GM12878 (cell line): ENCODE measurements around the gene CLIP2. TPM values are rescaled to one million over a fixed set of nuclear protein-coding genes. Genes with fewer than 3 reads are reported as not detected.
"Not testable (repeated sequence)": the region's sequence is repeated elsewhere in the genome, so short reads cannot be mapped to it uniquely, and the experiment has no call there.

Experiments used
- ATAC-seq: fragments of 200-7000 bp; cut with Tn5 transposase; 3 replicates; pipeline ENCODE4 v1.9.1; 2020; ENCODE audit warnings: mild to moderate bottlenecking, moderate library complexity
- BruUV-seq: library from RNA; stranded (reverse); fragments of 400-500 nt; replicated peaks from 2 replicates; lab custom pipeline; 2021; lab: Mats Ljungman, UMichigan
- CTCF ChIA-PET: fragments of 300-600 bp; sonication (Branson Sonifier 250); formaldehyde crosslinking; extraction: SDS; loops from one replicate; lab custom pipeline; 2021; ENCODE audit warnings: inconsistent platforms; lab: Yijun Ruan, JAX
- POLR2A ChIA-PET: fragments of 350-600 bp; formaldehyde crosslinking; extraction: SDS; loops from one replicate; lab custom pipeline; 2021; ENCODE audit warnings: inconsistent platforms; lab: Charles Lee
- RAD21 ChIA-PET: fragments of 300-600 bp; sonication (Branson Sonifier 250); formaldehyde crosslinking; loops from one replicate; lab custom pipeline; 2023; ENCODE audit warnings: antibody characterized with exemption; ENCODE audit not compliant: unreplicated experiment; lab: Charles Lee
- SMC1A ChIA-PET: fragments of 300-600 bp; sonication (Branson Sonifier 250); formaldehyde crosslinking; loops from one replicate; lab custom pipeline; 2023; ENCODE audit not compliant: unreplicated experiment, uncharacterized antibody; lab: Charles Lee
- DNase-seq: peaks from one replicate; pipeline ENCODE4 v3.0.0-alpha.2; 2011; ENCODE audit warnings: low read depth, low spot score
- FAIRE-seq: peaks from 3 replicates; lab custom pipeline; 2011; peaks lifted over from hg19 to GRCh38; lab: Jason Lieb, UNC
- H2AFZ ChIP-seq: 2 replicates; pipeline ENCODE4 v1.6.0; 2011; ENCODE audit warnings: low read depth, low read length, control low read depth; ENCODE audit not compliant: control insufficient read depth
- H3K27ac ChIP-seq: 2 replicates; pipeline ENCODE4 v1.5.1; 2011; ENCODE audit warnings: control low read depth; ENCODE audit not compliant: control insufficient read depth, insufficient read depth
- H3K27me3 ChIP-seq, 2 experiments: replicated peaks in 1 of 2; 2 replicates each; pipeline versions ENCODE4 v1.6.0 to v1.6.1; 2011; ENCODE audit warnings: low read length in 1 of 2; ENCODE audit not compliant: control insufficient read depth in 2 of 2, insufficient read depth in 2 of 2
- H3K36me3 ChIP-seq, 2 experiments: 2 replicates each; pipeline ENCODE4 v1.5.1; 2011; ENCODE audit warnings: low read length in 1 of 2; ENCODE audit not compliant: control insufficient read depth in 2 of 2, insufficient read depth in 2 of 2
- H3K4me1 ChIP-seq: 2 replicates; pipeline ENCODE4 v1.6.1; 2011; ENCODE audit warnings: mild to moderate bottlenecking, low read length, moderate library complexity, mixed read lengths; ENCODE audit not compliant: control insufficient read depth, insufficient read depth
- H3K4me2 ChIP-seq: 2 replicates; pipeline ENCODE4 v1.6.0; 2011; ENCODE audit warnings: control low read depth; ENCODE audit not compliant: control insufficient read depth, insufficient read depth
- H3K4me3 ChIP-seq: fragments of 200-600 bp; sonication (generic); 2 replicates; pipeline ENCODE4 v1.5.1; 2016
- H3K79me2 ChIP-seq: 2 replicates; pipeline ENCODE4 v1.6.0; 2011; ENCODE audit warnings: low read length; ENCODE audit not compliant: control insufficient read depth, insufficient read depth
- H3K9ac ChIP-seq: 2 replicates; pipeline ENCODE4 v1.8.0; 2011; ENCODE audit warnings: low read length, control low read depth, mixed read lengths; ENCODE audit not compliant: control insufficient read depth, insufficient read depth
- H3K9me3 ChIP-seq: replicated peaks from 3 replicates; pipeline ENCODE4 v1.5.1; 2011; ENCODE audit warnings: mild to moderate bottlenecking, low read length; ENCODE audit not compliant: control insufficient read depth, insufficient read depth
- H4K20me1 ChIP-seq: 2 replicates; pipeline ENCODE4 v1.6.0; 2011; ENCODE audit not compliant: control insufficient read depth, insufficient read depth
- ATF7 ChIP-seq: fragments of 450-650 bp; IDR thresholded peaks from 2 replicates; pipeline ENCODE4 v1.6.1; 2016; ENCODE audit warnings: low read depth, mild to moderate bottlenecking
- CREB1 ChIP-seq: IDR thresholded peaks from 2 replicates; pipeline ENCODE4 v1.6.1; 2012; ENCODE audit warnings: low read depth, mild to moderate bottlenecking, inconsistent platforms
- POLR2A ChIP-seq: IDR thresholded peaks from 2 replicates; pipeline ENCODE4 v1.6.1; 2011; ENCODE audit warnings: low read depth, mild to moderate bottlenecking, low read length
- WGBS: methylation state at CpG from one replicate; pipeline ENCODE4 v1.1.6; 2016; ENCODE audit warnings: low lambda C conversion rate; ENCODE audit not compliant: insufficient replicate concordance, insufficient coverage; ENCODE audit errors: missing lambda C conversion rate; 5-methylcytosine and 5-hydroxymethylcytosine counted together
- in situ Hi-C: fragments of 300-500 bp; cut with MboI; formaldehyde crosslinking; loops from 9 replicates; pipeline ENCODE4 v1.14.3; 2018; ENCODE audit warnings: mixed read lengths
- intact Hi-C: fragments of 100-400 bp; cut with micrococcal nuclease; formaldehyde crosslinking; loops from one replicate; pipeline ENCODE4 v1.14.2; 2022; ENCODE audit not compliant: unreplicated experiment
- polyA plus RNA-seq, 11 experiments: library from polyadenylated mRNA; depleted of rRNA in 4 of 11; unstranded in 6 of 11; stranded (reverse) in 5 of 11; fragments of >200 nt; fragmentation: Nextera tagmentation in 4 of 11; fragmentation: Illumina TruSeq in 1 of 11; extraction: Ambion mirVana in 4 of 11; extraction: Trizol in 1 of 11; gene quantifications; 1 replicate in 1 of 11; 2 replicates in 10 of 11; pipeline versions ENCODE4 v1.2.1 to v1.2.3, GENCODE V29; 2011 to 2016; ENCODE audit warnings: inconsistent platforms in 2 of 11, missing spikeins in 2 of 11, low read depth in 1 of 11
- total RNA-seq, 4 experiments: library from RNA; depleted of rRNA in 3 of 4; stranded (reverse); fragments of >200 nt in 3 of 4; fragmentation: Illumina TruSeq in 1 of 4; extraction: Trizol in 1 of 4; gene quantifications; 2 replicates each; pipeline versions ENCODE4 v1.2.1 to v1.2.3, GENCODE V29; 2013 to 2021
- TF ChIP-seq, protein P1 (sequence below): fragments of 450-650 bp; IDR thresholded peaks from 2 replicates; pipeline ENCODE4 v1.6.1; 2016; ENCODE audit warnings: mild to moderate bottlenecking
- TF ChIP-seq, protein P2 (sequence below): IDR thresholded peaks from 2 replicates; pipeline ENCODE4 v1.6.1; 2012; ENCODE audit warnings: low read depth, low read length, improper control_type of control experiment
- TF ChIP-seq, protein P3 (sequence below): fragments of 450-650 bp; formaldehyde crosslinking; IDR thresholded peaks from 2 replicates; pipeline ENCODE4 v1.4.0; 2020; ENCODE audit warnings: mild to moderate bottlenecking, moderate library complexity

Gene CLIP2
- total and polyA plus RNA-seq, 10 of the 15 experiments (the other 5 are each of a cell fraction or from before 2014, with no cell fraction given) = 0.26 to 56.3 (median 21.0) TPM

DNA sequence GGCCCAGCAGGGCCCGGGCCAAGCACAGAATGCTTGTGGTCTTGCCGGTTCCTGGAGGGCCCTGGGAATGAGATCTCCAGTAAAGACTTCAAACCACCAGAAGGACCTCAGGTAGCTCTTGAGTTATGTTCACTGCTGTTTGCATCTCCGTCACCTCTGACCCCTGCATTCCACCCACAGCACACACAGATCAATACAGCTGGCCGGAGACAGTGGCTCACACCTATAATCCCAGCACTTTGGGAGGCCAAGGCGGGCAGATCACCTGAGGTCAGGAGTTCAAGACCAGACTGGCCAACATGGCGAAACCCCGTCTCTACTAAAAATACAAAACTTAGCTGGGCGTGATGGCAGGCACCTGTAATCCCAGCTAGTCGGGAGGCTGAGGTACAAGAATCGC, 40.1 kb upstream of the CLIP2 start:
- H3K27me3 ChIP-seq, H3K9me3 ChIP-seq, H3K4me2 ChIP-seq, H2AFZ ChIP-seq, H3K27ac ChIP-seq, H4K20me1 ChIP-seq, in situ Hi-C loops, H3K4me1 ChIP-seq, H3K9ac ChIP-seq, SMC1A ChIA-PET, intact Hi-C loops, DNase-seq, H3K4me3 ChIP-seq, CTCF ChIA-PET, FAIRE-seq, ATAC-seq: not testable (repeated sequence)
- 98% methylated on average over 10 of the region's 10 CpGs for whole genome bisulfite sequencing
- Histone ChIP-seq H3K79me2 (peaks cover 27% of the 10 kb centered on the region), H3K36me3 (peaks cover 12 to 21% of the 10 kb centered on the region in 2 experiments)
- ChIA-PET RAD21 (interaction anchor here (1.8 kb wide), 1 partner anchor 19 kb away, joined by 4 read pairs; no protein-coding TSS in a partner anchor), POLR2A (interaction anchor here (0.5 to 1.0 kb wide), 2 partner anchors 33 to 66 kb away, joined by 3 to 4 read pairs; no protein-coding TSS in a partner anchor)
- BruUV-seq = TSS peak; percentile 71

DNA sequence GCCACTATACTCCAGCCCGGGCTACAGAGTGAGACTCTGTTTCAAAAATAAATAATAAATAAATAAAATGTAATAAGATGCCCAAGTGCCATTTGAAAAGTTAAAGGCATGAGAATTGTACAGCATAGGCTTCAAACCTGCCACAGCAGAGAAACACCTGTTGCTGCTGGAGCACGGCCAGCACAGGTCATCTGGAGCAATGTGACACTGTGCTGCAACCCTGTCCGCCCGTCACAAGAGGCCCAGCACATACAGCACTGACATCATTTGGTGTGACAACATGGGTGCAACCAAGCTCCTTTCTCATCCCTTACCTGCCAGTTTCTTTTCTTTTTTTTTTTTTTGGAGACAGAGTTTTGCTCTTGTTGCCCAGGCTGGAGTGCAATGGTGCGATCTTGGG, 36.3 kb upstream of the CLIP2 start:
- Histone ChIP-seq H3K36me3 (peaks cover 12 to 21% of the 10 kb centered on the region in 2 experiments), H4K20me1 (no peaks in the 10 kb centered on the region), H3K4me1 (peaks cover 33% of the 10 kb centered on the region), H3K27me3 (no peaks in the 10 kb centered on the region), H2AFZ (no peak overlapping the region), H3K4me3 (peak overlapping the region; percentile 86), H3K79me2 (peaks cover 32% of the 10 kb centered on the region), H3K9ac (peak overlapping the region; percentile 90), H3K4me2 (peak overlapping the region; percentile 65), H3K9me3 (no peaks in the 10 kb centered on the region), H3K27ac (peak overlapping the region; percentile 88; the same call in 1 of the 2 replicates)
- POLR2A ChIA-PET = interaction anchor here (0.6 to 1.7 kb wide), 6 partner anchors 11 to 409 kb away, joined by 3 to 7 read pairs (median 4); no protein-coding TSS in a partner anchor
- TF ChIP-seq ATF7 (0 out of 2 replicates have a peak, but pooled peaks have one; percentile 20), POLR2A (peak; percentile 29; the same call in 1 of the 2 replicates), CREB1 (peak; percentile 44; the same call in 1 of the 2 replicates)
- TF ChIP-seq, protein P1, sequence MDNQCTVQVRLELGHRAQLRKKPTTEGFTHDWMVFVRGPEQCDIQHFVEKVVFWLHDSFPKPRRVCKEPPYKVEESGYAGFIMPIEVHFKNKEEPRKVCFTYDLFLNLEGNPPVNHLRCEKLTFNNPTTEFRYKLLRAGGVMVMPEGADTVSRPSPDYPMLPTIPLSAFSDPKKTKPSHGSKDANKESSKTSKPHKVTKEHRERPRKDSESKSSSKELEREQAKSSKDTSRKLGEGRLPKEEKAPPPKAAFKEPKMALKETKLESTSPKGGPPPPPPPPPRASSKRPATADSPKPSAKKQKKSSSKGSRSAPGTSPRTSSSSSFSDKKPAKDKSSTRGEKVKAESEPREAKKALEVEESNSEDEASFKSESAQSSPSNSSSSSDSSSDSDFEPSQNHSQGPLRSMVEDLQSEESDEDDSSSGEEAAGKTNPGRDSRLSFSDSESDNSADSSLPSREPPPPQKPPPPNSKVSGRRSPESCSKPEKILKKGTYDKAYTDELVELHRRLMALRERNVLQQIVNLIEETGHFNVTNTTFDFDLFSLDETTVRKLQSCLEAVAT = no peak
- TF ChIP-seq, protein P2, sequence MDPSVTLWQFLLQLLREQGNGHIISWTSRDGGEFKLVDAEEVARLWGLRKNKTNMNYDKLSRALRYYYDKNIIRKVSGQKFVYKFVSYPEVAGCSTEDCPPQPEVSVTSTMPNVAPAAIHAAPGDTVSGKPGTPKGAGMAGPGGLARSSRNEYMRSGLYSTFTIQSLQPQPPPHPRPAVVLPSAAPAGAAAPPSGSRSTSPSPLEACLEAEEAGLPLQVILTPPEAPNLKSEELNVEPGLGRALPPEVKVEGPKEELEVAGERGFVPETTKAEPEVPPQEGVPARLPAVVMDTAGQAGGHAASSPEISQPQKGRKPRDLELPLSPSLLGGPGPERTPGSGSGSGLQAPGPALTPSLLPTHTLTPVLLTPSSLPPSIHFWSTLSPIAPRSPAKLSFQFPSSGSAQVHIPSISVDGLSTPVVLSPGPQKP = no peak
- TF ChIP-seq, protein P3, sequence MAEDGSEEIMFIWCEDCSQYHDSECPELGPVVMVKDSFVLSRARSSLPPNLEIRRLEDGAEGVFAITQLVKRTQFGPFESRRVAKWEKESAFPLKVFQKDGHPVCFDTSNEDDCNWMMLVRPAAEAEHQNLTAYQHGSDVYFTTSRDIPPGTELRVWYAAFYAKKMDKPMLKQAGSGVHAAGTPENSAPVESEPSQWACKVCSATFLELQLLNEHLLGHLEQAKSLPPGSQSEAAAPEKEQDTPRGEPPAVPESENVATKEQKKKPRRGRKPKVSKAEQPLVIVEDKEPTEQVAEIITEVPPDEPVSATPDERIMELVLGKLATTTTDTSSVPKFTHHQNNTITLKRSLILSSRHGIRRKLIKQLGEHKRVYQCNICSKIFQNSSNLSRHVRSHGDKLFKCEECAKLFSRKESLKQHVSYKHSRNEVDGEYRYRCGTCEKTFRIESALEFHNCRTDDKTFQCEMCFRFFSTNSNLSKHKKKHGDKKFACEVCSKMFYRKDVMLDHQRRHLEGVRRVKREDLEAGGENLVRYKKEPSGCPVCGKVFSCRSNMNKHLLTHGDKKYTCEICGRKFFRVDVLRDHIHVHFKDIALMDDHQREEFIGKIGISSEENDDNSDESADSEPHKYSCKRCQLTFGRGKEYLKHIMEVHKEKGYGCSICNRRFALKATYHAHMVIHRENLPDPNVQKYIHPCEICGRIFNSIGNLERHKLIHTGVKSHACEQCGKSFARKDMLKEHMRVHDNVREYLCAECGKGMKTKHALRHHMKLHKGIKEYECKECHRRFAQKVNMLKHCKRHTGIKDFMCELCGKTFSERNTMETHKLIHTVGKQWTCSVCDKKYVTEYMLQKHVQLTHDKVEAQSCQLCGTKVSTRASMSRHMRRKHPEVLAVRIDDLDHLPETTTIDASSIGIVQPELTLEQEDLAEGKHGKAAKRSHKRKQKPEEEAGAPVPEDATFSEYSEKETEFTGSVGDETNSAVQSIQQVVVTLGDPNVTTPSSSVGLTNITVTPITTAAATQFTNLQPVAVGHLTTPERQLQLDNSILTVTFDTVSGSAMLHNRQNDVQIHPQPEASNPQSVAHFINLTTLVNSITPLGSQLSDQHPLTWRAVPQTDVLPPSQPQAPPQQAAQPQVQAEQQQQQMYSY (CRISPR knock-in tag) = no peak
- SMC1A ChIA-PET = interaction anchor here (0.6 to 2.6 kb wide), 14 partner anchors 11 to 148 kb away, joined by 3 to 9 read pairs (median 4); no protein-coding TSS in a partner anchor
- intact Hi-C loops (loop anchor here (5.0 kb wide), 1 partner anchor 36 kb away; no protein-coding TSS in a partner anchor), in situ Hi-C loops (no loop called here)
- no peak for FAIRE-seq
- no TSS peak for BruUV-seq
- RAD21 ChIA-PET = interaction anchor here (0.9 to 1.8 kb wide), 7 partner anchors 32 to 148 kb away, joined by 3 to 6 read pairs (median 4); partner anchors contain the start of gene CLIP2
- CTCF ChIA-PET = interaction anchor here (0.7 to 2.0 kb wide), 6 partner anchors 22 to 151 kb away, joined by 3 to 13 read pairs (median 7); no protein-coding TSS in a partner anchor
- WGBS = 30% methylated on average over 4 of the region's 5 CpGs
- ATAC-seq = no peak
- DNase-seq = no peak
